Measurements from ENCODE around the gene SERPINE3. TPM values are rescaled to one million over a fixed set of nuclear protein-coding genes. Genes with fewer than 3 reads are reported as not detected.

SERPINE3 gene
- total RNA-seq, 1 donor from 2014 or later: not detected

Small RNAs within 50 kb of the gene (microRNA-seq; reads per million reads assigned to microRNA genes)
- not detected for gene MIR5693

Other genes starting within 250 kb of the SERPINE3 start
- gene C13orf42, start 228.4 kb upstream of the SERPINE3 start, total RNA-seq: not detected
- 12.1 TPM for gene FAM124A, start 117.3 kb upstream of the SERPINE3 start, total RNA-seq
- gene INTS6, start 113.3 kb downstream of the SERPINE3 start, total RNA-seq: 22.7 TPM
- 4.7 TPM for gene WDFY2, start 244.8 kb downstream of the SERPINE3 start, total RNA-seq